SK-N-SH treated with all-trans-retinoic acid at 6 μM for 48 hours (cell line): Measurements from ENCODE around the gene PEPD.

Experiments used
- ATAC-seq: fragments of 200-7000 bp; cut with Tn5 transposase; 3 replicates; pipeline ENCODE4 v1.9.1; 2020; ENCODE audit warnings: mild to moderate bottlenecking, moderate library complexity
- ARNTL ChIP-seq: fragments of 450-650 bp; formaldehyde crosslinking; IDR thresholded peaks from 2 replicates; pipeline ENCODE4 v1.5.0; 2020; ENCODE audit warnings: low read depth, mild to moderate bottlenecking, moderate library complexity, borderline replicate concordance
- BACH2 ChIP-seq: fragments of 250-450 bp; sonication (Bioruptor Pico); IDR thresholded peaks from 2 replicates; pipeline ENCODE4 v1.9.0; 2021; ENCODE audit warnings: mild to moderate bottlenecking, borderline replicate concordance
- CSDC2 ChIP-seq: fragments of 250-450 bp; sonication (Bioruptor Pico); IDR thresholded peaks from 2 replicates; pipeline ENCODE4 v1.5.0; 2020; ENCODE audit warnings: mild to moderate bottlenecking, moderate library complexity
- ESRRG ChIP-seq: fragments of 250-450 bp; sonication (Bioruptor Pico); IDR thresholded peaks from 2 replicates; pipeline ENCODE4 v1.6.1; 2021; ENCODE audit warnings: mild to moderate bottlenecking
- GLIS3 ChIP-seq: fragments of 250-450 bp; sonication (Bioruptor Pico); IDR thresholded peaks from 2 replicates; pipeline ENCODE4 v1.5.0; 2020; ENCODE audit warnings: mild to moderate bottlenecking, moderate library complexity
- ISL1 ChIP-seq: fragments of 250-450 bp; sonication (Bioruptor Pico); IDR thresholded peaks from 2 replicates; pipeline ENCODE4 v2.1.2; 2022; ENCODE audit warnings: mild to moderate bottlenecking, moderate library complexity
- OSR1 ChIP-seq: fragments of 250-450 bp; sonication (Bioruptor Pico); IDR thresholded peaks from 2 replicates; pipeline ENCODE4 v1.8.0; 2022; ENCODE audit warnings: moderate library complexity, mild to moderate bottlenecking, inconsistent platforms
- PPARA ChIP-seq: fragments of 250-450 bp; sonication (Bioruptor Pico); IDR thresholded peaks from 2 replicates; pipeline ENCODE4 v1.5.0; 2020; ENCODE audit warnings: mild to moderate bottlenecking, borderline replicate concordance
- SNAI2 ChIP-seq: fragments of 250-450 bp; sonication (Bioruptor Pico); IDR thresholded peaks from 2 replicates; pipeline ENCODE4 v1.5.0; 2020; ENCODE audit warnings: mild to moderate bottlenecking, moderate library complexity
- TCF4 ChIP-seq: fragments of 250-450 bp; sonication (Bioruptor Pico); IDR thresholded peaks from 2 replicates; pipeline ENCODE4 v1.8.0; 2021; ENCODE audit warnings: mild to moderate bottlenecking, moderate library complexity, borderline replicate concordance
- TOX ChIP-seq: fragments of 250-450 bp; sonication (Bioruptor Pico); IDR thresholded peaks from 2 replicates; pipeline ENCODE4 v1.8.0; 2021; ENCODE audit warnings: mild to moderate bottlenecking, moderate library complexity, borderline replicate concordance
- ZFP30 ChIP-seq: fragments of 450-650 bp; formaldehyde crosslinking; IDR thresholded peaks from 2 replicates; pipeline ENCODE4 v1.5.0; 2022; ENCODE audit warnings: mild to moderate bottlenecking, moderate library complexity
- ZNF565 ChIP-seq: fragments of 450-650 bp; formaldehyde crosslinking; conservative IDR thresholded peaks from 2 replicates; pipeline ENCODE4 v1.5.0; 2020; ENCODE audit warnings: low read depth, mild to moderate bottlenecking, moderate library complexity
- ZNF70 ChIP-seq: fragments of 450-650 bp; formaldehyde crosslinking; IDR thresholded peaks from 2 replicates; pipeline ENCODE4 v1.5.0; 2020; ENCODE audit warnings: mild to moderate bottlenecking, moderate library complexity
- ZNF8 ChIP-seq: fragments of 450-650 bp; formaldehyde crosslinking; IDR thresholded peaks from 2 replicates; pipeline ENCODE4 v1.5.0; 2020; ENCODE audit warnings: mild to moderate bottlenecking, moderate library complexity
- TF ChIP-seq, protein P1 (sequence below): fragments of 250-450 bp; sonication (Bioruptor Pico); IDR thresholded peaks from 2 replicates; pipeline ENCODE4 v1.8.0; 2020; ENCODE audit warnings: mild to moderate bottlenecking, moderate library complexity, borderline replicate concordance
- TF ChIP-seq, protein P2 (sequence below): fragments of 250-450 bp; sonication (Bioruptor Pico); IDR thresholded peaks from 2 replicates; pipeline ENCODE4 v1.5.0; 2020; ENCODE audit warnings: mild to moderate bottlenecking, moderate library complexity
- TF ChIP-seq, protein P3 (sequence below): fragments of 250-450 bp; sonication (Bioruptor Pico); IDR thresholded peaks from 2 replicates; pipeline ENCODE4 v1.5.1; 2021; ENCODE audit warnings: mild to moderate bottlenecking, moderate library complexity
- TF ChIP-seq, protein P4 (sequence below): fragments of 250-450 bp; sonication (Bioruptor Pico); IDR thresholded peaks from 2 replicates; pipeline ENCODE4 v1.5.1; 2020; ENCODE audit warnings: low read depth, mild to moderate bottlenecking, moderate library complexity
- TF ChIP-seq, protein P5 (sequence below): fragments of 250-450 bp; sonication (Bioruptor Pico); IDR thresholded peaks from 2 replicates; pipeline ENCODE4 v1.8.0; 2021; ENCODE audit warnings: low read depth, mild to moderate bottlenecking, moderate library complexity, borderline replicate concordance

Gene PEPD

DNA sequence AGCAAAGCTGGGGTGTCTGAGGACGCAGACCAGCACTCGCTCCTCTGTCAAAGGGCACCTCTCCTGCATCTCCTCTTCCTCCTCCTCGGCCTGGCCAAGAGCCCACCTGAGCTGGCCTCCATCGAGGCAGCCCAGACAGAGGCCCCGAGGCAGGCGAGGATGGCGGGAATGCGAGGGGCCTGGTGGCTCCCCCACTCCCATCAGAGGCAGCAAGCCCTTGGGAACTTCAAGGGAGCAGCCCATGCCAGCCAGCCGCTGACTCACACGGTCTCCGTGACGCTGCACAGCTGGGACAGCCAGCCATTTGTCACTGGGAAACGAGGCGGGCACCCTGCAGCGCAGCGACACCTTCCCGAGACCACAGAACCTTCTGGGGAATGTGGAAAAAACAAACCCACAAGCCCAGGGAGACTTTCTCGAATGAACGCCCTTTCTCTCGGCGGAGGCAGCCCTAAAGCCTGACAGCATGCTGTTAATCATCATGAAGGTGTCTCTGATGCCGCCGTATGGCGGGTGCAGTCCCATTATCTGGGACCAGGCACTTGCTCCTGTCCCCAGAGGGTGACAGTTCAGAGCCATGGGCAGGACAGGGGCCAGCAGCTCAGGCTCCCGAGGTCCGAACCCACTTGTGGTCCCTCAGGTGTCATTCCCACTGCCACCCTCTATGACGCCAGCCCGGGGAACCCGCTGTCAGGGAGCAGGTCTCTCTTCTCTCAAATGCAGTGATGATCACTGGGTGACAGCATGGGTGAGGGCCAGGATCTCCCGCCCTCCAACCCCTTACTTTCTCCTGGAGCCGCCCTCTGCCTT lies 53.0 kb downstream of the PEPD start:
- ATAC-seq = no peak

DNA sequence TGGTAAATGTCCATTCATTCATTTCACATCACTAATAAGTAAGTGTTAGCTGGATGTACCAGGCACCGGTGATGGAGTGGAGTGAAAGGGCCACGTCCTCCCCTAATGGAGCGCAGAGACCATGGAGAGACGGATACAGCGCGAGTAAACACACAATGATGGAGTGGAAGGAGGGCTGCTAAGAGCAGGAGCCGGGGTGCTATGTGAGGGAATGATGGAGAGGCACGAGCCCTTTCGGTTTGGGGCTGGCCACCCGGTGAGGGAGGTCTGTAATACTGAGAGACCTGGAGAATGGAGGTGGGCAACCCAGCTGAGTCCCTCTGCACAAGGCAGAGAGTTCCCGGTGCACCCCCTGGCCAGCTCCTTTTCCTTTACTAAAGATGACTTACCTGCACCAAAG lies 53.7 kb downstream of the PEPD start:
- TF ChIP-seq TOX (CRISPR knock-in tag) (no peak), PPARA (CRISPR knock-in tag) (no peak), TCF4 (CRISPR knock-in tag) (no peak), ZNF565 (CRISPR knock-in tag) (no peak), BACH2 (CRISPR knock-in tag) (no peak), ZNF8 (CRISPR knock-in tag) (no peak), ZFP30 (CRISPR knock-in tag) (no peak), ARNTL (no peak), ZNF70 (CRISPR knock-in tag) (no peak), OSR1 (CRISPR knock-in tag) (no peak), ESRRG (CRISPR knock-in tag) (no peak), ISL1 (CRISPR knock-in tag) (no peak), SNAI2 (CRISPR knock-in tag) (no peak)
- TF ChIP-seq, protein P1, sequence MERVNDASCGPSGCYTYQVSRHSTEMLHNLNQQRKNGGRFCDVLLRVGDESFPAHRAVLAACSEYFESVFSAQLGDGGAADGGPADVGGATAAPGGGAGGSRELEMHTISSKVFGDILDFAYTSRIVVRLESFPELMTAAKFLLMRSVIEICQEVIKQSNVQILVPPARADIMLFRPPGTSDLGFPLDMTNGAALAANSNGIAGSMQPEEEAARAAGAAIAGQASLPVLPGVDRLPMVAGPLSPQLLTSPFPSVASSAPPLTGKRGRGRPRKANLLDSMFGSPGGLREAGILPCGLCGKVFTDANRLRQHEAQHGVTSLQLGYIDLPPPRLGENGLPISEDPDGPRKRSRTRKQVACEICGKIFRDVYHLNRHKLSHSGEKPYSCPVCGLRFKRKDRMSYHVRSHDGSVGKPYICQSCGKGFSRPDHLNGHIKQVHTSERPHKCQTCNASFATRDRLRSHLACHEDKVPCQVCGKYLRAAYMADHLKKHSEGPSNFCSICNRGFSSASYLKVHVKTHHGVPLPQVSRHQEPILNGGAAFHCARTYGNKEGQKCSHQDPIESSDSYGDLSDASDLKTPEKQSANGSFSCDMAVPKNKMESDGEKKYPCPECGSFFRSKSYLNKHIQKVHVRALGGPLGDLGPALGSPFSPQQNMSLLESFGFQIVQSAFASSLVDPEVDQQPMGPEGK (CRISPR knock-in tag) = no peak
- TF ChIP-seq, protein P2, sequence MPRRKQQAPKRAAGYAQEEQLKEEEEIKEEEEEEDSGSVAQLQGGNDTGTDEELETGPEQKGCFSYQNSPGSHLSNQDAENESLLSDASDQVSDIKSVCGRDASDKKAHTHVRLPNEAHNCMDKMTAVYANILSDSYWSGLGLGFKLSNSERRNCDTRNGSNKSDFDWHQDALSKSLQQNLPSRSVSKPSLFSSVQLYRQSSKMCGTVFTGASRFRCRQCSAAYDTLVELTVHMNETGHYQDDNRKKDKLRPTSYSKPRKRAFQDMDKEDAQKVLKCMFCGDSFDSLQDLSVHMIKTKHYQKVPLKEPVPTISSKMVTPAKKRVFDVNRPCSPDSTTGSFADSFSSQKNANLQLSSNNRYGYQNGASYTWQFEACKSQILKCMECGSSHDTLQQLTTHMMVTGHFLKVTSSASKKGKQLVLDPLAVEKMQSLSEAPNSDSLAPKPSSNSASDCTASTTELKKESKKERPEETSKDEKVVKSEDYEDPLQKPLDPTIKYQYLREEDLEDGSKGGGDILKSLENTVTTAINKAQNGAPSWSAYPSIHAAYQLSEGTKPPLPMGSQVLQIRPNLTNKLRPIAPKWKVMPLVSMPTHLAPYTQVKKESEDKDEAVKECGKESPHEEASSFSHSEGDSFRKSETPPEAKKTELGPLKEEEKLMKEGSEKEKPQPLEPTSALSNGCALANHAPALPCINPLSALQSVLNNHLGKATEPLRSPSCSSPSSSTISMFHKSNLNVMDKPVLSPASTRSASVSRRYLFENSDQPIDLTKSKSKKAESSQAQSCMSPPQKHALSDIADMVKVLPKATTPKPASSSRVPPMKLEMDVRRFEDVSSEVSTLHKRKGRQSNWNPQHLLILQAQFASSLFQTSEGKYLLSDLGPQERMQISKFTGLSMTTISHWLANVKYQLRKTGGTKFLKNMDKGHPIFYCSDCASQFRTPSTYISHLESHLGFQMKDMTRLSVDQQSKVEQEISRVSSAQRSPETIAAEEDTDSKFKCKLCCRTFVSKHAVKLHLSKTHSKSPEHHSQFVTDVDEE (CRISPR knock-in tag) = no peak
- TF ChIP-seq, protein P3, sequence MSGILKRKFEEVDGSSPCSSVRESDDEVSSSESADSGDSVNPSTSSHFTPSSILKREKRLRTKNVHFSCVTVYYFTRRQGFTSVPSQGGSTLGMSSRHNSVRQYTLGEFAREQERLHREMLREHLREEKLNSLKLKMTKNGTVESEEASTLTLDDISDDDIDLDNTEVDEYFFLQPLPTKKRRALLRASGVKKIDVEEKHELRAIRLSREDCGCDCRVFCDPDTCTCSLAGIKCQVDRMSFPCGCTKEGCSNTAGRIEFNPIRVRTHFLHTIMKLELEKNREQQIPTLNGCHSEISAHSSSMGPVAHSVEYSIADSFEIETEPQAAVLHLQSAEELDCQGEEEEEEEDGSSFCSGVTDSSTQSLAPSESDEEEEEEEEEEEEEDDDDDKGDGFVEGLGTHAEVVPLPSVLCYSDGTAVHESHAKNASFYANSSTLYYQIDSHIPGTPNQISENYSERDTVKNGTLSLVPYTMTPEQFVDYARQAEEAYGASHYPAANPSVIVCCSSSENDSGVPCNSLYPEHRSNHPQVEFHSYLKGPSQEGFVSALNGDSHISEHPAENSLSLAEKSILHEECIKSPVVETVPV = no peak
- TF ChIP-seq, protein P4, sequence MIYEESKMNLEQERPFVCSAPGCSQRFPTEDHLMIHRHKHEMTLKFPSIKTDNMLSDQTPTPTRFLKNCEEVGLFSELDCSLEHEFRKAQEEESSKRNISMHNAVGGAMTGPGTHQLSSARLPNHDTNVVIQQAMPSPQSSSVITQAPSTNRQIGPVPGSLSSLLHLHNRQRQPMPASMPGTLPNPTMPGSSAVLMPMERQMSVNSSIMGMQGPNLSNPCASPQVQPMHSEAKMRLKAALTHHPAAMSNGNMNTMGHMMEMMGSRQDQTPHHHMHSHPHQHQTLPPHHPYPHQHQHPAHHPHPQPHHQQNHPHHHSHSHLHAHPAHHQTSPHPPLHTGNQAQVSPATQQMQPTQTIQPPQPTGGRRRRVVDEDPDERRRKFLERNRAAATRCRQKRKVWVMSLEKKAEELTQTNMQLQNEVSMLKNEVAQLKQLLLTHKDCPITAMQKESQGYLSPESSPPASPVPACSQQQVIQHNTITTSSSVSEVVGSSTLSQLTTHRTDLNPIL = no peak
- no peak for ATAC-seq

More for the DNA sequence above, 53.0 kb downstream of the PEPD start:
- TF ChIP-seq GLIS3 (CRISPR knock-in tag) = no peak
- no peak for TF ChIP-seq SNAI2 (CRISPR knock-in tag)
- no peak for TF ChIP-seq TCF4 (CRISPR knock-in tag)
- TF ChIP-seq ZFP30 (CRISPR knock-in tag) = no peak
- no peak for TF ChIP-seq TOX (CRISPR knock-in tag)
- no peak for TF ChIP-seq CSDC2
- TF ChIP-seq OSR1 (CRISPR knock-in tag) = no peak
- no peak for TF ChIP-seq ZNF565 (CRISPR knock-in tag)
- TF ChIP-seq ISL1 (CRISPR knock-in tag) = no peak
- TF ChIP-seq PPARA (CRISPR knock-in tag) = no peak
- TF ChIP-seq, protein P3 = no peak
- TF ChIP-seq BACH2 (CRISPR knock-in tag) = no peak
- TF ChIP-seq, protein P5, sequence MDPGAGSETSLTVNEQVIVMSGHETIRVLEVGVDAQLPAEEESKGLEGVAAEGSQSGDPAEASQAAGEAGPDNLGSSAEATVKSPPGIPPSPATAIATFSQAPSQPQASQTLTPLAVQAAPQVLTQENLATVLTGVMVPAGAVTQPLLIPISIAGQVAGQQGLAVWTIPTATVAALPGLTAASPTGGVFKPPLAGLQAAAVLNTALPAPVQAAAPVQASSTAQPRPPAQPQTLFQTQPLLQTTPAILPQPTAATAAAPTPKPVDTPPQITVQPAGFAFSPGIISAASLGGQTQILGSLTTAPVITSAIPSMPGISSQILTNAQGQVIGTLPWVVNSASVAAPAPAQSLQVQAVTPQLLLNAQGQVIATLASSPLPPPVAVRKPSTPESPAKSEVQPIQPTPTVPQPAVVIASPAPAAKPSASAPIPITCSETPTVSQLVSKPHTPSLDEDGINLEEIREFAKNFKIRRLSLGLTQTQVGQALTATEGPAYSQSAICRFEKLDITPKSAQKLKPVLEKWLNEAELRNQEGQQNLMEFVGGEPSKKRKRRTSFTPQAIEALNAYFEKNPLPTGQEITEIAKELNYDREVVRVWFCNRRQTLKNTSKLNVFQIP (CRISPR knock-in tag) = no peak
- TF ChIP-seq ESRRG (CRISPR knock-in tag) = no peak
